Measurements from ENCODE around the gene RFC1. TPM values are rescaled to one million over a fixed set of nuclear protein-coding genes. Genes with fewer than 3 reads are reported as not detected.
"Not testable (repeated sequence)": the region's sequence is repeated elsewhere in the genome, so short reads cannot be mapped to it uniquely, and the experiment has no call there.

RFC1 gene
- 10 to 100 TPM in 1 of 2 donors, 1 to 10 TPM in 1; 5.2 to 13.3 TPM for polyA plus RNA-seq

GRCh38 chr4:39365830-39366771 lies at the start of gene RFC1:
RFC1 (minus strand) TSS chr4:39366362; CDS start chr4:39366241, 121 bp downstream.
- H3K36me3 ChIP-seq (ENCODE audit: control insufficient read depth in 2 of 2, insufficient read depth in 2 of 2, low read length in 1 of 2), result no peaks in the 10 kb centered on the region
- H3K27me3 ChIP-seq (ENCODE audit: control insufficient read depth in 1 of 2, insufficient read depth in 2 of 2, low read length in 2 of 2), result no peaks in the 10 kb centered on the region
- peak within 1 kb of the TSS; percentile 86 to 87 for H3K4me3 ChIP-seq (ENCODE audit: low read depth in 1 of 2, low read length in 2 of 2)
- no peaks in the 10 kb centered on the region for H3K9me3 ChIP-seq (ENCODE audit: control insufficient read depth in 2 of 2, insufficient read depth in 1 of 2, low read depth in 1 of 2, low read length in 1 of 2)
- peaks cover 0 to 2% of the 10 kb centered on the region in 2 donors for H3K4me1 ChIP-seq (ENCODE audit: control insufficient read depth in 2 of 2, insufficient read depth in 2 of 2, low read length in 1 of 2)
- peak within 1 kb of the TSS; percentile 71 to 93 for H3K27ac ChIP-seq (ENCODE audit: low read depth in 2 of 2, low read length in 1 of 2)
- 4% methylated on average over 60 of the region's 60 CpGs for WGBS, 2 donors

GRCh38 chr4:39415678-39416283 lies 49.6 kb upstream of the RFC1 start:
- Histone ChIP-seq H3K27ac (ENCODE audit: low read depth in 2 of 2, low read length in 1 of 2) (no peak overlapping the region), H3K4me1 (ENCODE audit: control insufficient read depth in 2 of 2, insufficient read depth in 2 of 2, low read length in 1 of 2) (no peaks in the 10 kb centered on the region)
- WGBS, 2 donors, result 51 to 58% methylated on average over 2 of the region's 2 CpGs

GRCh38 chr4:39411561-39411960 lies 45.4 kb upstream of the RFC1 start:
- not testable (repeated sequence) for H3K36me3 ChIP-seq (ENCODE audit: control insufficient read depth in 2 of 2, insufficient read depth in 2 of 2, low read length in 1 of 2); H3K4me1 ChIP-seq (ENCODE audit: control insufficient read depth in 2 of 2, insufficient read depth in 2 of 2, low read length in 1 of 2); H3K9me3 ChIP-seq (ENCODE audit: control insufficient read depth in 2 of 2, insufficient read depth in 1 of 2, low read depth in 1 of 2, low read length in 1 of 2); H3K4me3 ChIP-seq (ENCODE audit: low read depth in 1 of 2, low read length in 2 of 2); H3K27ac ChIP-seq (ENCODE audit: low read depth in 2 of 2, low read length in 1 of 2); H3K27me3 ChIP-seq (ENCODE audit: control insufficient read depth in 1 of 2, insufficient read depth in 2 of 2, low read length in 2 of 2)
- 89 to 91% methylated on average over 8 of the region's 8 CpGs for WGBS, 2 donors

More at GRCh38 chr4:39415678-39416283, 49.6 kb upstream of the RFC1 start:
- no peak overlapping the region for H3K4me3 ChIP-seq (ENCODE audit: low read depth in 1 of 2, low read length in 2 of 2)
- H3K36me3 ChIP-seq (ENCODE audit: control insufficient read depth in 2 of 2, insufficient read depth in 2 of 2, low read length in 1 of 2), result no peaks in the 10 kb centered on the region
- H3K27me3 ChIP-seq (ENCODE audit: control insufficient read depth in 1 of 2, insufficient read depth in 2 of 2, low read length in 2 of 2), result no peaks in the 10 kb centered on the region
- no peaks in the 10 kb centered on the region for H3K9me3 ChIP-seq (ENCODE audit: control insufficient read depth in 2 of 2, insufficient read depth in 1 of 2, low read depth in 1 of 2, low read length in 1 of 2)

GRCh38 chr4:39410415-39410814 lies 44.3 kb upstream of the RFC1 start:
- Histone ChIP-seq H3K36me3 (ENCODE audit: control insufficient read depth in 2 of 2, insufficient read depth in 2 of 2, low read length in 1 of 2) (no peaks in the 10 kb centered on the region), H3K4me3 (ENCODE audit: low read depth in 1 of 2, low read length in 2 of 2) (no peak overlapping the region), H3K9me3 (ENCODE audit: control insufficient read depth in 2 of 2, insufficient read depth in 1 of 2, low read depth in 1 of 2, low read length in 1 of 2) (no peaks in the 10 kb centered on the region), H3K27ac (ENCODE audit: low read depth in 2 of 2, low read length in 1 of 2) (no peak overlapping the region), H3K27me3 (ENCODE audit: control insufficient read depth in 1 of 2, insufficient read depth in 2 of 2, low read length in 2 of 2) (peaks cover 0 to 2% of the 10 kb centered on the region in 2 donors), H3K4me1 (ENCODE audit: control insufficient read depth in 2 of 2, insufficient read depth in 2 of 2, low read length in 1 of 2) (no peaks in the 10 kb centered on the region)
- WGBS, 2 donors, result 52 to 58% methylated on average over 5 of the region's 5 CpGs

- Histone ChIP-seq H3K27ac (ENCODE audit: low read depth in 2 of 2, low read length in 1 of 2) (no peak overlapping the region), H3K36me3 (ENCODE audit: control insufficient read depth in 2 of 2, insufficient read depth in 2 of 2, low read length in 1 of 2) (no peaks in the 10 kb centered on the region), H3K4me1 (ENCODE audit: control insufficient read depth in 2 of 2, insufficient read depth in 2 of 2, low read length in 1 of 2) (no peaks in the 10 kb centered on the region), H3K4me3 (ENCODE audit: low read depth in 1 of 2, low read length in 2 of 2) (no peak overlapping the region), H3K9me3 (ENCODE audit: control insufficient read depth in 2 of 2, insufficient read depth in 1 of 2, low read depth in 1 of 2, low read length in 1 of 2) (no peaks in the 10 kb centered on the region), H3K27me3 (ENCODE audit: control insufficient read depth in 1 of 2, insufficient read depth in 2 of 2, low read length in 2 of 2) (peaks cover 0 to 2% of the 10 kb centered on the region in 2 donors)
- 55 to 65% methylated on average over 1 of the region's 1 CpG for WGBS, 2 donors
Observed at GRCh38 chr4:39407584-39407885, 41.4 kb upstream of the RFC1 start.

- Histone ChIP-seq H3K4me3 (ENCODE audit: low read depth in 1 of 2, low read length in 2 of 2) (no peak within 1 kb of the TSS), H3K36me3 (ENCODE audit: control insufficient read depth in 2 of 2, insufficient read depth in 2 of 2, low read length in 1 of 2) (no peaks in the 10 kb centered on the region), H3K27me3 (ENCODE audit: control insufficient read depth in 1 of 2, insufficient read depth in 2 of 2, low read length in 2 of 2) (peaks cover 0 to 2% of the 10 kb centered on the region in 2 donors), H3K9me3 (ENCODE audit: control insufficient read depth in 2 of 2, insufficient read depth in 1 of 2, low read depth in 1 of 2, low read length in 1 of 2) (no peaks in the 10 kb centered on the region), H3K27ac (ENCODE audit: low read depth in 2 of 2, low read length in 1 of 2) (no peak within 1 kb of the TSS), H3K4me1 (ENCODE audit: control insufficient read depth in 2 of 2, insufficient read depth in 2 of 2, low read length in 1 of 2) (no peaks in the 10 kb centered on the region)
- 43 to 52% methylated on average over 12 of the region's 12 CpGs for WGBS, 2 donors
Observed at GRCh38 chr4:39406763-39407583, 40.8 kb upstream of the RFC1 start, which contains the start of gene KLB. KLB (plus strand) TSS chr4:39406930; CDS start chr4:39406950, 20 bp downstream.

GRCh38 chr4:39401640-39402039 lies 35.5 kb upstream of the RFC1 start:
- H3K36me3 ChIP-seq (ENCODE audit: control insufficient read depth in 2 of 2, insufficient read depth in 2 of 2, low read length in 1 of 2); H3K4me1 ChIP-seq (ENCODE audit: control insufficient read depth in 2 of 2, insufficient read depth in 2 of 2, low read length in 1 of 2); H3K27ac ChIP-seq (ENCODE audit: low read depth in 2 of 2, low read length in 1 of 2); H3K27me3 ChIP-seq (ENCODE audit: control insufficient read depth in 1 of 2, insufficient read depth in 2 of 2, low read length in 2 of 2); H3K4me3 ChIP-seq (ENCODE audit: low read depth in 1 of 2, low read length in 2 of 2); H3K9me3 ChIP-seq (ENCODE audit: control insufficient read depth in 2 of 2, insufficient read depth in 1 of 2, low read depth in 1 of 2, low read length in 1 of 2): not testable (repeated sequence)
- WGBS, 2 donors, result 60 to 72% methylated on average over 6 of the region's 6 CpGs

GRCh38 chr4:39394706-39395105 lies 28.5 kb upstream of the RFC1 start:
- H3K4me3 ChIP-seq (ENCODE audit: low read depth in 1 of 2, low read length in 2 of 2), result no peak overlapping the region

GRCh38 chr4:39390603-39391002 lies 24.4 kb upstream of the RFC1 start:
- H3K4me3 ChIP-seq (ENCODE audit: low read depth in 1 of 2, low read length in 2 of 2), result no peak overlapping the region
- no peaks in the 10 kb centered on the region for H3K9me3 ChIP-seq (ENCODE audit: control insufficient read depth in 2 of 2, insufficient read depth in 1 of 2, low read depth in 1 of 2, low read length in 1 of 2)
- H3K4me1 ChIP-seq (ENCODE audit: control insufficient read depth in 2 of 2, insufficient read depth in 2 of 2, low read length in 1 of 2), result no peaks in the 10 kb centered on the region
- no peak overlapping the region for H3K27ac ChIP-seq (ENCODE audit: low read depth in 2 of 2, low read length in 1 of 2)
- 76 to 78% methylated on average over 6 of the region's 6 CpGs for WGBS, 2 donors
- H3K36me3 ChIP-seq (ENCODE audit: control insufficient read depth in 2 of 2, insufficient read depth in 2 of 2, low read length in 1 of 2), result no peaks in the 10 kb centered on the region
- no peaks in the 10 kb centered on the region for H3K27me3 ChIP-seq (ENCODE audit: control insufficient read depth in 1 of 2, insufficient read depth in 2 of 2, low read length in 2 of 2)

More at GRCh38 chr4:39394706-39395105, 28.5 kb upstream of the RFC1 start:
- H3K27ac ChIP-seq (ENCODE audit: low read depth in 2 of 2, low read length in 1 of 2), result no peak overlapping the region
- 65 to 70% methylated on average over 3 of the region's 3 CpGs for WGBS, 2 donors
- H3K9me3 ChIP-seq (ENCODE audit: control insufficient read depth in 2 of 2, insufficient read depth in 1 of 2, low read depth in 1 of 2, low read length in 1 of 2), result no peaks in the 10 kb centered on the region
- no peaks in the 10 kb centered on the region for H3K4me1 ChIP-seq (ENCODE audit: control insufficient read depth in 2 of 2, insufficient read depth in 2 of 2, low read length in 1 of 2)
- H3K27me3 ChIP-seq (ENCODE audit: control insufficient read depth in 1 of 2, insufficient read depth in 2 of 2, low read length in 2 of 2), result no peaks in the 10 kb centered on the region
- no peaks in the 10 kb centered on the region for H3K36me3 ChIP-seq (ENCODE audit: control insufficient read depth in 2 of 2, insufficient read depth in 2 of 2, low read length in 1 of 2)
